ENCODE results near the gene NIBAN1.

- TF ChIP-seq CTCF (conservative IDR thresholded peaks at IDR 0.05 in 1 of 2, IDR thresholded peaks at IDR 0.05 in 1 of 2; ENCODE audit: extremely low read depth in 1 of 2, insufficient read depth in 1 of 2, low read depth in 1 of 2, low read length in 2 of 2) (no peak), EZH2 (IDR thresholded peaks at IDR 0.05; ENCODE audit: borderline replicate concordance, low read length) (no peak)
These were observed 24.1 kb downstream of the NIBAN1 start for GRCh38 chr1:184950227-184950626.

Data from mammary epithelial cell (primary cell).